ENCODE measurements around the gene KLK4.

The KLK4 gene

DNA sequence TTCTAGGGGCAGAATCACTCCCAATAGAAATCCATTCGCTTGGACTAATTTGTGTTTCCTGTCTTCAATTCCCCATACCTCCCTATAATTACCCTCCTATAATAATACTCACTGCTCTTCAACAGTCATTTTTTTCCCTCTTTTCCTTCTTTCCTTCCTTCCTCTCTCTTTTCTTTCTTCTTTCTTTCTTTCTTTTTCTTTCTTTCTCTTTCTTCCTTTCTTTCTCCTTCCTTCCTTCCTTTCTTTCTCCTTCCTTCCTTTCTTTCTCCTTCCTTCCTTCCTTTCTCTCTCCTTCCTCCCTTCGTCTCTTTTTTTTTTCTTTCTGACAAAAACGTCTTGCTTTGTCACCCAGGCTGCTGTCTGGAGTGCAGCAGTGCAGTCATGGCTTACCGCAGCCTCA, 33.6 kb upstream of the KLK4 start:
- H3K4me3 ChIP-seq (ENCODE audit: control insufficient read depth, low read depth, low read length) = no peak overlapping the region
- no peak for TF ChIP-seq CTCF (IDR thresholded peaks at IDR 0.05; ENCODE audit: control insufficient read depth, insufficient read depth, low read depth, low read length, missing control alignments)
- DNase-seq (ENCODE audit: low read depth) = no peak

DNA sequence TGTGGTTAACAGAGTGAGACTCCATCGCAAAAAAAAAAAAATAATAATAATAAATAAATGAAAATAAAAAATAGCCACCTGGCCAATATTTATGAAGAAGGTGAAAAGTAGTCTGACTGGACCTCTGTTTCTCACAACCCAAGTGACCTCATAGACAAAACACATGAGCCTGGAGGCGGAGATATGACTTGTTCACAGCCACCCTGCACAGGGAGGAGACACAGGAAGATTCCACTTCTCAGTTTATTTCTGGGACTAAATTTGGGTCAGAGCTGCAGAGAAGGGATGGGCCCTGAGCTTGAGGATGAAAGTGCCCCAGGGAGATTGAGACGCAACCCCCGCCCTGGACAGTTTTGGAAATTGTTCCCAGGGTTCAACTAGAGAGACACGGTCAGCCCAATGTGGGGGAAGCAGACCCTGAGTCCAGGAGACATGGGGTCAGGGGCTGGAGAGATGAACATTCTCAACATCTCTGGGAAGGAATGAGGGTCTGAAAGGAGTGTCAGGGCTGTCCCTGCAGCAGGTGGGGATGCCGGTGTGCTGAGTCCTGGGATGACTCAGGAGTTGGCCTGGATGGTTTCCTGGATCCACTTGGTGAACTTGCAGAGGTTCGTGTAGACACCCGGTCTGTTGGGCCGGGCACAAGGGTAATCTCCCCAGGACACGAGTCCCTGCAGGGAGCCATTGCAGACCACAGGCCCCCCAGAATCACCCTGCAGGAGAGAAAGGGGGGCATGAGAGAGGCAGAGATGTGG, 32.1 kb upstream of the KLK4 start:
- no peak for DNase-seq (ENCODE audit: low read depth)
- no peak for TF ChIP-seq CTCF (IDR thresholded peaks at IDR 0.05; ENCODE audit: control insufficient read depth, insufficient read depth, low read depth, low read length, missing control alignments)
- no peak overlapping the region for H3K4me3 ChIP-seq (ENCODE audit: control insufficient read depth, low read depth, low read length)

DNA sequence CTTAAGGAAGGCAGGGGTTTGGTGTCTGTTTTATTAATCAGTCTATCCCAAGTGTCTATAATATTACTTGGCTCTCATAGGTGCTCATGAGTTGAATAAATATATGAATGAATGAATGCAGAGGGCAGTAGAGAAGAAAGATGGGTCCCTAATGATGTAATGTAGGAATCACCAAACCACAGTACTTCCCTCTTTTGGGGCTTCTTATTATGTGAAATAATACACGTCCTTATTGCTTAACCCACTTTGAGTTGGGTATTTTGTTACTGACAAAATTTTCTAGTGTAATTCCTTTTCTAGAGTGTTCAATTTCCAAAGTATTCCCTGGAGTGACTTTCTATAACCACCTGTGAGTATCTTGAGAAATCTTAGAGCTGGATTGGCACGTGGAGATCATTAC, 28.4 kb upstream of the KLK4 start:
- TF ChIP-seq CTCF (IDR thresholded peaks at IDR 0.05; ENCODE audit: control insufficient read depth, insufficient read depth, low read depth, low read length, missing control alignments) = no peak
- no peak overlapping the region for H3K4me3 ChIP-seq (ENCODE audit: control insufficient read depth, low read depth, low read length)
- DNase-seq (ENCODE audit: low read depth) = no peak

DNA sequence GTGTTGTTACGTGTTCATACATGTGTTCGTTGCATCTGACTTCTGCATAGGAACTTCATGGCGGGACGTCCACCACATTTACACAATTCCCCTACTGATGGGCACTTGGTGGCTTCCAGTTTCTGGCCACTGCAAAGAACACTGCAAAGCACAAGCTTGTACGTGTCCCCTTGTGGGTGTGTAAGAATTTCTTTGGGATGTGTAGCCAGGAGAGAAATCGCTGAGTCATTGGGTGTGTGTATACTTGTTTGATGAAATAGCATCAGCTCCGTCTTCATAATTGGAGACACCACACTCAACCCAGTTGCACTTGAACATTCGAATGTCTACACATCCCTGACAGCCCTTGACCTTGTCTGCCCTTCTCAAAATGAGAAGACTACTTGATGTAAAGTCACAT, 22.4 kb upstream of the KLK4 start:
- no peak overlapping the region for H3K4me3 ChIP-seq (ENCODE audit: control insufficient read depth, low read depth, low read length)
- TF ChIP-seq CTCF (IDR thresholded peaks at IDR 0.05; ENCODE audit: control insufficient read depth, insufficient read depth, low read depth, low read length, missing control alignments) = no peak
- peak; percentile 11 for DNase-seq (ENCODE audit: low read depth)

- no peak for TF ChIP-seq CTCF (IDR thresholded peaks at IDR 0.05; ENCODE audit: control insufficient read depth, insufficient read depth, low read depth, low read length, missing control alignments)
- no peak for DNase-seq (ENCODE audit: low read depth)
- H3K4me3 ChIP-seq (ENCODE audit: control insufficient read depth, low read depth, low read length) = no peak overlapping the region
Measured at GRCh38 chr19:50932690-50933083, 21.5 kb upstream of the KLK4 start.

GRCh38 chr19:50932018-50932689, 21.0 kb upstream of the KLK4 start:
- no peak overlapping the region for H3K4me3 ChIP-seq (ENCODE audit: control insufficient read depth, low read depth, low read length)
- TF ChIP-seq CTCF (IDR thresholded peaks at IDR 0.05; ENCODE audit: control insufficient read depth, insufficient read depth, low read depth, low read length, missing control alignments) = no peak
- no peak for DNase-seq (ENCODE audit: low read depth)

Data from AG09309 (cell line).